Ascending aorta (tissue), 2 donors: ENCODE data around the gene PSMD10. TPM values are rescaled to one million over a fixed set of nuclear protein-coding genes. Genes with fewer than 3 reads are reported as not detected.

Experiments
- DNase-seq, 2 donors: peaks; one replicate each; pipeline ENCODE4 v3.0.0-alpha.2; 2019; ENCODE audit warnings: low spot score in 2 of 2
- H3K27ac ChIP-seq, 2 donors: fragments of 200-600 bp; sonication (generic); one replicate each; pipeline ENCODE4 v1.5.1; 2016 to 2017; ENCODE audit warnings: mild to moderate bottlenecking in 1 of 2
- H3K27me3 ChIP-seq: fragments of 200-600 bp; sonication (generic); one replicate; pipeline ENCODE4 v1.5.1; 2017
- H3K36me3 ChIP-seq, 2 donors: fragments of 200-600 bp; sonication (generic); one replicate each; pipeline ENCODE4 v1.5.1; 2016
- H3K4me1 ChIP-seq, 2 donors: fragments of 200-600 bp; sonication (generic); one replicate each; pipeline ENCODE4 v1.5.1; 2016 to 2017; ENCODE audit warnings: mild to moderate bottlenecking in 1 of 2
- H3K4me3 ChIP-seq, 2 donors: fragments of 200-600 bp; sonication (generic); one replicate each; pipeline ENCODE4 v1.5.1; 2016 to 2017; ENCODE audit warnings: mild to moderate bottlenecking in 1 of 2
- H3K9me3 ChIP-seq, 2 donors: fragments of 200-600 bp; sonication (generic); one replicate each; pipeline ENCODE4 v1.5.1; 2016
- intact Hi-C: fragments of 100-400 bp; cut with DNase I; formaldehyde crosslinking; loops from one replicate; pipeline ENCODE4 v1.15.1; 2023
- total RNA-seq: library from RNA; depleted of rRNA; stranded (reverse); fragments of >200 nt; gene quantifications from one replicate; pipeline ENCODE4 v1.1.0, GENCODE V29; 2016
- TF ChIP-seq, protein P1 (sequence below), 3 experiments: fragments of 200-600 bp in 2 of 3; fragments of 450-650 bp in 1 of 3; sonication (generic) in 2 of 3; IDR thresholded peaks; one replicate each; pipeline ENCODE4 v1.5.1; 2016 to 2019; ENCODE audit warnings: antibody characterized with exemption in 3 of 3, mild to moderate bottlenecking in 1 of 3, moderate library complexity in 1 of 3

PSMD10 gene
- total RNA-seq, 1 donor from 2014 or later, result 11.5 TPM

- no peak overlapping the region for H3K4me3 ChIP-seq
- H3K36me3 ChIP-seq, result no peaks in the 10 kb centered on the region
- TF ChIP-seq, protein P1, sequence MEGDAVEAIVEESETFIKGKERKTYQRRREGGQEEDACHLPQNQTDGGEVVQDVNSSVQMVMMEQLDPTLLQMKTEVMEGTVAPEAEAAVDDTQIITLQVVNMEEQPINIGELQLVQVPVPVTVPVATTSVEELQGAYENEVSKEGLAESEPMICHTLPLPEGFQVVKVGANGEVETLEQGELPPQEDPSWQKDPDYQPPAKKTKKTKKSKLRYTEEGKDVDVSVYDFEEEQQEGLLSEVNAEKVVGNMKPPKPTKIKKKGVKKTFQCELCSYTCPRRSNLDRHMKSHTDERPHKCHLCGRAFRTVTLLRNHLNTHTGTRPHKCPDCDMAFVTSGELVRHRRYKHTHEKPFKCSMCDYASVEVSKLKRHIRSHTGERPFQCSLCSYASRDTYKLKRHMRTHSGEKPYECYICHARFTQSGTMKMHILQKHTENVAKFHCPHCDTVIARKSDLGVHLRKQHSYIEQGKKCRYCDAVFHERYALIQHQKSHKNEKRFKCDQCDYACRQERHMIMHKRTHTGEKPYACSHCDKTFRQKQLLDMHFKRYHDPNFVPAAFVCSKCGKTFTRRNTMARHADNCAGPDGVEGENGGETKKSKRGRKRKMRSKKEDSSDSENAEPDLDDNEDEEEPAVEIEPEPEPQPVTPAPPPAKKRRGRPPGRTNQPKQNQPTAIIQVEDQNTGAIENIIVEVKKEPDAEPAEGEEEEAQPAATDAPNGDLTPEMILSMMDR (IDR thresholded peaks at IDR 0.05), result no peak
- no peaks in the 10 kb centered on the region for H3K4me1 ChIP-seq
- H3K27ac ChIP-seq, result no peak overlapping the region
- H3K9me3 ChIP-seq, result no peaks in the 10 kb centered on the region
- H3K27me3 ChIP-seq, result no peaks in the 10 kb centered on the region
- DNase-seq, result no peak
- intact Hi-C loops, result no loop called here
These were observed 40.1 kb upstream of the PSMD10 start for GRCh38 chrX:108131471-108131870.

- no peaks in the 10 kb centered on the region for H3K36me3 ChIP-seq
- DNase-seq, result no peak
- no peak overlapping the region for H3K4me3 ChIP-seq
- H3K27ac ChIP-seq, result no peak overlapping the region
- H3K9me3 ChIP-seq, result no peaks in the 10 kb centered on the region
- no peaks in the 10 kb centered on the region for H3K4me1 ChIP-seq
- TF ChIP-seq, protein P1 (IDR thresholded peaks at IDR 0.05), result no peak
- H3K27me3 ChIP-seq, result no peaks in the 10 kb centered on the region
- intact Hi-C loops, result no loop called here
These were observed 39.5 kb upstream of the PSMD10 start for GRCh38 chrX:108130889-108131288.

DNA sequence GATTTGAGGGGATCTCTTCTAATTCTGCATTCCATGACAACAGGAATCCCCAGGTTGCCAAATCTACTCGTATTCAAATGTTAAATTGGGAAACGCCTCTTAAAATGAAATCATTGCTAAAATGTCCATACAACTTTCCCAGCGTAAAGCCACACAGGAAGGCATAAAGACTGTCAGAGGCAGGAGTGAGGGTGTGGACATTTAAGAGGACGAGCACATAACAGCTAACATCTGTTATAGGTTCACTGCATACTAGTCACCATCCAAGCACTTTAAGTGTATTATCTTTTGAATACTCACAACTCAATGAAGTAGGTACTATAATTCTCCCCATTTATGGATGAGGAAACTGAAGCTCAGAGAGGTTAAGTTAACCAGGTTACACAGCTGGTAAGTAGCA lies 35.8 kb upstream of the PSMD10 start:
- intact Hi-C loops, result no loop called here
- no peaks in the 10 kb centered on the region for H3K27me3 ChIP-seq
- no peaks in the 10 kb centered on the region for H3K36me3 ChIP-seq
- H3K9me3 ChIP-seq, result no peaks in the 10 kb centered on the region
- H3K4me3 ChIP-seq, result no peak overlapping the region
- no peak for DNase-seq
- H3K4me1 ChIP-seq, result no peaks in the 10 kb centered on the region
- TF ChIP-seq, protein P1 (IDR thresholded peaks at IDR 0.05), result no peak
- H3K27ac ChIP-seq, result no peak overlapping the region

DNA sequence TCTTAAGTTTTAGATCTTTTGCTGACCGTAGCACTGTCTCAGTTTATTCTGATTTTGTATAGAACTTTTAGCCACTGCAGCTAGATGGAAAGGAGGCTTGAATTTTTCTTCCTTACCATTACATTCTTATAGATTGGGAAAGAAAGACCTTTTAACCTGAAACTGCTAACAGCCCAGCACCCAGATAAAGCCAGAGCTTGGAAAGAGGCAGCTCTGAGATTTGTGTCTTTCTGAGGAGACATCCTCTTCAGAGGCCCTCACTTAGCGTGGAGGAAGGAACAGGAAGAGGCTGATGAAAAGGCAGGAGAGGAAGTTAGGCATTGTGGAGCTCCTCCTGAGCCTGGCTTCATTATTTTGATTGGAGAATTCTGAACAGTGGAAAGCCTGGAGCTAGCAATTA lies 35.3 kb upstream of the PSMD10 start:
- intact Hi-C loops, result no loop called here
- H3K4me1 ChIP-seq, result no peaks in the 10 kb centered on the region
- H3K27me3 ChIP-seq, result no peaks in the 10 kb centered on the region
- H3K4me3 ChIP-seq, result no peak overlapping the region
- no peak for DNase-seq
- no peak overlapping the region for H3K27ac ChIP-seq
- H3K36me3 ChIP-seq, result no peaks in the 10 kb centered on the region
- TF ChIP-seq, protein P1 (IDR thresholded peaks at IDR 0.05), result no peak
- no peaks in the 10 kb centered on the region for H3K9me3 ChIP-seq

GRCh38 chrX:108123591-108124366 lies 32.4 kb upstream of the PSMD10 start:
- TF ChIP-seq, protein P1 (IDR thresholded peaks at IDR 0.05), result no peak

More at GRCh38 chrX:108123591-108124366, 32.4 kb upstream of the PSMD10 start:
- Histone ChIP-seq H3K27ac (no peak overlapping the region), H3K27me3 (no peaks in the 10 kb centered on the region), H3K4me3 (no peak overlapping the region), H3K4me1 (no peaks in the 10 kb centered on the region), H3K36me3 (no peaks in the 10 kb centered on the region), H3K9me3 (no peaks in the 10 kb centered on the region)
- intact Hi-C loops, result no loop called here
- DNase-seq, result no peak
